ENCODE measurements around the gene CNGA4. TPM values are rescaled to one million over a fixed set of nuclear protein-coding genes. Genes with fewer than 3 reads are reported as not detected.

Gene CNGA4
- total RNA-seq, 1 experiment from 2014 or later, result 0.27 TPM

DNA sequence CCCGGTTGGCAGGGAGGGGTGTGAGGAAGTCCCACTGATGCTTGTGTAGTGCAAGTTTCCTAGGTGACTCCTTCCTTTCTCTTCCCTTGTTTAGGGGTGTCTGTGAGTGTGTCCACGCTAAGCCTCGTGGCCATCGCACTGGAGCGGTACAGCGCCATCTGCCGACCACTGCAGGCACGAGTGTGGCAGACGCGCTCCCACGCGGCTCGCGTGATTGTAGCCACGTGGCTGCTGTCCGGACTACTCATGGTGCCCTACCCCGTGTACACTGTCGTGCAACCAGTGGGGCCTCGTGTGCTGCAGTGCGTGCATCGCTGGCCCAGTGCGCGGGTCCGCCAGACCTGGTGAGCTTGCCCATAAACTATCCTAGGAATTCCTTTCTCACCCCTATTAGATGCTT, 31.1 kb downstream of the CNGA4 start:
- H2AFZ ChIP-seq (ENCODE audit: low read depth, low read length, poor library complexity, severe bottlenecking), result no peak overlapping the region
- intact Hi-C loops (cut with micrococcal nuclease), result no loop called here
- no peak overlapping the region for H3K4me3 ChIP-seq (replicated peaks in 1 of 2; ENCODE audit: low read depth in 1 of 2, low read length in 2 of 2)
- no peaks in the 10 kb centered on the region for H3K9me3 ChIP-seq (ENCODE audit: control insufficient read depth in 1 of 2, insufficient read depth in 1 of 2, low read depth in 1 of 2, low read length in 2 of 2)
- H4K20me1 ChIP-seq (ENCODE audit: insufficient read depth), result no peaks in the 10 kb centered on the region
- RAD21 ChIA-PET (ENCODE audit: low non-redundant PET in 1 of 2, low total read pairs in 2 of 2, uncharacterized antibody in 2 of 2, unreplicated experiment in 2 of 2), result no interaction called here
- CTCF ChIA-PET, result no interaction called here
- no peaks in the 10 kb centered on the region for H3K9me2 ChIP-seq (ENCODE audit: insufficient read depth)
- no peak overlapping the region for H3K4me2 ChIP-seq (ENCODE audit: low read length)
- H3K79me2 ChIP-seq (ENCODE audit: insufficient read depth, low read length), result no peaks in the 10 kb centered on the region
- H3K36me3 ChIP-seq (ENCODE audit: control insufficient read depth in 1 of 2, insufficient read depth in 2 of 2, low read length in 2 of 2), result no peaks in the 10 kb centered on the region
- TF ChIP-seq SP1 (IDR thresholded peaks at IDR 0.05; ENCODE audit: low read depth) (no peak), ZFX (IDR thresholded peaks at IDR 0.05) (no peak)
- TF ChIP-seq, protein P1, sequence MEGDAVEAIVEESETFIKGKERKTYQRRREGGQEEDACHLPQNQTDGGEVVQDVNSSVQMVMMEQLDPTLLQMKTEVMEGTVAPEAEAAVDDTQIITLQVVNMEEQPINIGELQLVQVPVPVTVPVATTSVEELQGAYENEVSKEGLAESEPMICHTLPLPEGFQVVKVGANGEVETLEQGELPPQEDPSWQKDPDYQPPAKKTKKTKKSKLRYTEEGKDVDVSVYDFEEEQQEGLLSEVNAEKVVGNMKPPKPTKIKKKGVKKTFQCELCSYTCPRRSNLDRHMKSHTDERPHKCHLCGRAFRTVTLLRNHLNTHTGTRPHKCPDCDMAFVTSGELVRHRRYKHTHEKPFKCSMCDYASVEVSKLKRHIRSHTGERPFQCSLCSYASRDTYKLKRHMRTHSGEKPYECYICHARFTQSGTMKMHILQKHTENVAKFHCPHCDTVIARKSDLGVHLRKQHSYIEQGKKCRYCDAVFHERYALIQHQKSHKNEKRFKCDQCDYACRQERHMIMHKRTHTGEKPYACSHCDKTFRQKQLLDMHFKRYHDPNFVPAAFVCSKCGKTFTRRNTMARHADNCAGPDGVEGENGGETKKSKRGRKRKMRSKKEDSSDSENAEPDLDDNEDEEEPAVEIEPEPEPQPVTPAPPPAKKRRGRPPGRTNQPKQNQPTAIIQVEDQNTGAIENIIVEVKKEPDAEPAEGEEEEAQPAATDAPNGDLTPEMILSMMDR (IDR thresholded peaks at IDR 0.05 in 2 of 3, conservative IDR thresholded peaks at IDR 0.05 in 1 of 3; ENCODE audit: borderline replicate concordance in 1 of 3, insufficient read depth in 1 of 3, low read depth in 2 of 3, low read length in 2 of 3), result peak; percentile 11 to 39 (median 38); a peak in 3 of 6 replicates
- TF ChIP-seq, protein P2, sequence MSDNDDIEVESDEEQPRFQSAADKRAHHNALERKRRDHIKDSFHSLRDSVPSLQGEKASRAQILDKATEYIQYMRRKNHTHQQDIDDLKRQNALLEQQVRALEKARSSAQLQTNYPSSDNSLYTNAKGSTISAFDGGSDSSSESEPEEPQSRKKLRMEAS (IDR thresholded peaks at IDR 0.05), result peak; percentile 53; the same call in 1 of the 2 replicates
- DNase-seq (ENCODE audit: low read depth, low spot score), result no peak
- no peaks in the 10 kb centered on the region for H3K4me1 ChIP-seq (ENCODE audit: control insufficient read depth in 1 of 2, insufficient read depth in 2 of 2, low read length in 2 of 2)
- POLR2A ChIA-PET, result no interaction called here
- H3K27ac ChIP-seq (ENCODE audit: low read depth, low read length), result no peak overlapping the region
- H3K27me3 ChIP-seq (ENCODE audit: insufficient read depth, low read length), result peaks cover 14% of the 10 kb centered on the region
- peak; percentile 81 for ATAC-seq
- no peak overlapping the region for H3K9ac ChIP-seq (ENCODE audit: low read length)
- no TSS peak for BruUV-seq (replicated peaks)

DNA sequence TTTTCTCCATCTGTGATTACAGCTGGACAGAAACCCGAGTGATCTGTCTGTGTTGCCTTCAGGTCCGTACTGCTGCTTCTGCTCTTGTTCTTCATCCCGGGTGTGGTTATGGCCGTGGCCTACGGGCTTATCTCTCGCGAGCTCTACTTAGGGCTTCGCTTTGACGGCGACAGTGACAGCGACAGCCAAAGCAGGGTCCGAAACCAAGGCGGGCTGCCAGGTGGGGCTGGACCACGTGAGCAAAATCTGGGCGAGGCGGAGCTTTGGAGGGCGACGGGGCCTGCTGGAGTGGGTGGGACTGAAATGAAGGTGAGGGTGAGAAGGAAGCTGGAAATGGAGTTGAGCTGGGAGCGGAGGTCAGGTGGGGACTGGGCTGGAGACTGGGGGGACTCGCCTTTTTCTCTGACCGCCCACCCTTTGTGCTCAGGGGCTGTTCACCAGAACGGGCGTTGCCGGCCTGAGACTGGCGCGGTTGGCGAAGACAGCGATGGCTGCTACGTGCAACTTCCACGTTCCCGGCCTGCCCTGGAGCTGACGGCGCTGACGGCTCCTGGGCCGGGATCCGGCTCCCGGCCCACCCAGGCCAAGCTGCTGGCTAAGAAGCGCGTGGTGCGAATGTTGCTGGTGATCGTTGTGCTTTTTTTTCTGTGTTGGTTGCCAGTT, 31.8 kb downstream of the CNGA4 start:
- no peak for DNase-seq (ENCODE audit: low read depth, low spot score)
- Histone ChIP-seq H3K4me3 (replicated peaks in 1 of 2; ENCODE audit: low read depth in 1 of 2, low read length in 2 of 2) (no peak overlapping the region), H3K9me2 (ENCODE audit: insufficient read depth) (no peaks in the 10 kb centered on the region), H3K27me3 (ENCODE audit: insufficient read depth, low read length) (peaks cover 7% of the 10 kb centered on the region; the same call in 1 of the 2 replicates), H3K9me3 (ENCODE audit: control insufficient read depth in 1 of 2, insufficient read depth in 1 of 2, low read depth in 1 of 2, low read length in 2 of 2) (no peaks in the 10 kb centered on the region), H3K4me2 (ENCODE audit: low read length) (no peak overlapping the region), H3K9ac (ENCODE audit: low read length) (no peak overlapping the region), H3K27ac (ENCODE audit: low read depth, low read length) (no peak overlapping the region), H2AFZ (ENCODE audit: low read depth, low read length, poor library complexity, severe bottlenecking) (no peak overlapping the region), H3K36me3 (ENCODE audit: control insufficient read depth in 1 of 2, insufficient read depth in 2 of 2, low read length in 2 of 2) (no peaks in the 10 kb centered on the region), H4K20me1 (ENCODE audit: insufficient read depth) (no peaks in the 10 kb centered on the region), H3K79me2 (ENCODE audit: insufficient read depth, low read length) (no peaks in the 10 kb centered on the region), H3K4me1 (ENCODE audit: control insufficient read depth in 1 of 2, insufficient read depth in 2 of 2, low read length in 2 of 2) (no peaks in the 10 kb centered on the region)
- intact Hi-C loops (cut with micrococcal nuclease), result no loop called here
- BruUV-seq (replicated peaks), result no TSS peak
- no peak for ATAC-seq
- POLR2A ChIA-PET, result no interaction called here
- CTCF ChIA-PET, result interaction anchor here (0.8 kb wide), 1 partner anchor 20 kb away, joined by 3 read pairs; no protein-coding TSS in a partner anchor
- RAD21 ChIA-PET (ENCODE audit: low non-redundant PET in 1 of 2, low total read pairs in 2 of 2, uncharacterized antibody in 2 of 2, unreplicated experiment in 2 of 2), result no interaction called here
- TF ChIP-seq EZH2 (IDR thresholded peaks at IDR 0.05), result no peak
- no peak for TF ChIP-seq CEBPB (IDR thresholded peaks at IDR 0.05; ENCODE audit: low read depth)
- TF ChIP-seq RAD21 (IDR thresholded peaks at IDR 0.05; ENCODE audit: low read depth), result no peak
- TF ChIP-seq, protein P2 (IDR thresholded peaks at IDR 0.05), result no peak
- TF ChIP-seq POLR2A (IDR thresholded peaks at IDR 0.05; ENCODE audit: borderline replicate concordance, extremely low read depth, insufficient read depth, insufficient read length), result no peak
- no peak for TF ChIP-seq EGR1 (IDR thresholded peaks at IDR 0.05; ENCODE audit: low read depth)
- TF ChIP-seq, protein P1 (IDR thresholded peaks at IDR 0.05 in 2 of 3, conservative IDR thresholded peaks at IDR 0.05 in 1 of 3; ENCODE audit: borderline replicate concordance in 1 of 3, insufficient read depth in 1 of 3, low read depth in 2 of 3, low read length in 2 of 3), result no peak
- TF ChIP-seq ZFX (IDR thresholded peaks at IDR 0.05), result no peak
- no peak for TF ChIP-seq ELF1 (IDR thresholded peaks at IDR 0.05; ENCODE audit: borderline replicate concordance, low read depth)
- no peak for TF ChIP-seq YY1 (IDR thresholded peaks at IDR 0.05; ENCODE audit: extremely low read depth, insufficient replicate concordance, low read depth, low read length)
- no peak for TF ChIP-seq ZNF274 (IDR thresholded peaks at IDR 0.05; ENCODE audit: low read depth, low read length)
- no peak for TF ChIP-seq FOSL1 (IDR thresholded peaks at IDR 0.05; ENCODE audit: low read depth)
- TF ChIP-seq, protein P3, sequence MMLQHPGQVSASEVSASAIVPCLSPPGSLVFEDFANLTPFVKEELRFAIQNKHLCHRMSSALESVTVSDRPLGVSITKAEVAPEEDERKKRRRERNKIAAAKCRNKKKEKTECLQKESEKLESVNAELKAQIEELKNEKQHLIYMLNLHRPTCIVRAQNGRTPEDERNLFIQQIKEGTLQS (IDR thresholded peaks at IDR 0.05), result no peak

Measured in HCT116 (cell line).